OCI-LY3 (cell line): Measurements from ENCODE around the gene KAT6B.

Experiments used
- EZH2phosphoT487 ChIP-seq: fragments of 200-600 bp; shearing (Covaris generic); IDR thresholded peaks from 2 replicates; pipeline ENCODE4 v1.6.1; 2018; ENCODE audit warnings: antibody characterized with exemption, mixed run types, low read depth
- TF ChIP-seq, protein P1 (sequence below): fragments of 200-600, 300-600 bp; sonication (generic); IDR thresholded peaks from 2 replicates; pipeline ENCODE4 v1.5.1; 2014; ENCODE audit warnings: antibody characterized with exemption, low read length, low read depth

DNA sequence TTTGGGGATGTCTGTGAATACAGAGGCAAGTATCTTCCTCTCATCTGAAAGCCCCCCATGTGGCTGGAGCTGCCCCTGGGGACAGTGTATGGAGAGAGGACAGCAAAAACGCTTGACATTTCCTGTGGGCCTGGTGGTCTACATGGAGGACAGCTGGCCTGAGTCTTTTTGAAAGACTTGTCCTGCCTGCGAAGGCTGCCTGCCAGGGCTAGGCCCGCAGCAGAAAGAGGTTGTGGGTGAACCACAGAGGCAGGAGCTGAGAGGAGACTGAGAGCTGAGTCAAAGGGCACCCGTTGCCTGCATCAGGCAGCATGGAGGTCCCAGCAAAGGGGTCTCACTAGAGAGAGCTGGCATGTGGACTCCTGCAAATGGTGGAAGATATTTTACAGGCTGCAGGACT is 66.4 kb downstream of the KAT6B start:
- TF ChIP-seq, protein P1, sequence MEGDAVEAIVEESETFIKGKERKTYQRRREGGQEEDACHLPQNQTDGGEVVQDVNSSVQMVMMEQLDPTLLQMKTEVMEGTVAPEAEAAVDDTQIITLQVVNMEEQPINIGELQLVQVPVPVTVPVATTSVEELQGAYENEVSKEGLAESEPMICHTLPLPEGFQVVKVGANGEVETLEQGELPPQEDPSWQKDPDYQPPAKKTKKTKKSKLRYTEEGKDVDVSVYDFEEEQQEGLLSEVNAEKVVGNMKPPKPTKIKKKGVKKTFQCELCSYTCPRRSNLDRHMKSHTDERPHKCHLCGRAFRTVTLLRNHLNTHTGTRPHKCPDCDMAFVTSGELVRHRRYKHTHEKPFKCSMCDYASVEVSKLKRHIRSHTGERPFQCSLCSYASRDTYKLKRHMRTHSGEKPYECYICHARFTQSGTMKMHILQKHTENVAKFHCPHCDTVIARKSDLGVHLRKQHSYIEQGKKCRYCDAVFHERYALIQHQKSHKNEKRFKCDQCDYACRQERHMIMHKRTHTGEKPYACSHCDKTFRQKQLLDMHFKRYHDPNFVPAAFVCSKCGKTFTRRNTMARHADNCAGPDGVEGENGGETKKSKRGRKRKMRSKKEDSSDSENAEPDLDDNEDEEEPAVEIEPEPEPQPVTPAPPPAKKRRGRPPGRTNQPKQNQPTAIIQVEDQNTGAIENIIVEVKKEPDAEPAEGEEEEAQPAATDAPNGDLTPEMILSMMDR, result no peak
- no peak for TF ChIP-seq EZH2phosphoT487
